ENCODE measurements around the gene CACNA2D4.

- TF ChIP-seq, protein P1, sequence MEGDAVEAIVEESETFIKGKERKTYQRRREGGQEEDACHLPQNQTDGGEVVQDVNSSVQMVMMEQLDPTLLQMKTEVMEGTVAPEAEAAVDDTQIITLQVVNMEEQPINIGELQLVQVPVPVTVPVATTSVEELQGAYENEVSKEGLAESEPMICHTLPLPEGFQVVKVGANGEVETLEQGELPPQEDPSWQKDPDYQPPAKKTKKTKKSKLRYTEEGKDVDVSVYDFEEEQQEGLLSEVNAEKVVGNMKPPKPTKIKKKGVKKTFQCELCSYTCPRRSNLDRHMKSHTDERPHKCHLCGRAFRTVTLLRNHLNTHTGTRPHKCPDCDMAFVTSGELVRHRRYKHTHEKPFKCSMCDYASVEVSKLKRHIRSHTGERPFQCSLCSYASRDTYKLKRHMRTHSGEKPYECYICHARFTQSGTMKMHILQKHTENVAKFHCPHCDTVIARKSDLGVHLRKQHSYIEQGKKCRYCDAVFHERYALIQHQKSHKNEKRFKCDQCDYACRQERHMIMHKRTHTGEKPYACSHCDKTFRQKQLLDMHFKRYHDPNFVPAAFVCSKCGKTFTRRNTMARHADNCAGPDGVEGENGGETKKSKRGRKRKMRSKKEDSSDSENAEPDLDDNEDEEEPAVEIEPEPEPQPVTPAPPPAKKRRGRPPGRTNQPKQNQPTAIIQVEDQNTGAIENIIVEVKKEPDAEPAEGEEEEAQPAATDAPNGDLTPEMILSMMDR (IDR thresholded peaks at IDR 0.05), result no peak
- no peak for TF ChIP-seq POLR2A (IDR thresholded peaks at IDR 0.05)
Measured at GRCh38 chr12:1827826-1828805, 90.3 kb downstream of the CACNA2D4 start.

Measured in heart left ventricle (tissue), 13 donors.